NCI-H1930 (cell line): Measurements from ENCODE around the gene SFT2D1.
A peak's percentile ranks its signal among the peaks of the same experiment; 100 is the strongest.
"Not testable (repeated sequence)": the region's sequence is repeated elsewhere in the genome, so short reads cannot be mapped to it uniquely, and the experiment has no call there.

Experiments used
- DNase-seq, 2 experiments: peaks; one replicate each; lab custom pipeline; 2025; lab: John Stamatoyannopoulos, UW

Gene SFT2D1

DNA sequence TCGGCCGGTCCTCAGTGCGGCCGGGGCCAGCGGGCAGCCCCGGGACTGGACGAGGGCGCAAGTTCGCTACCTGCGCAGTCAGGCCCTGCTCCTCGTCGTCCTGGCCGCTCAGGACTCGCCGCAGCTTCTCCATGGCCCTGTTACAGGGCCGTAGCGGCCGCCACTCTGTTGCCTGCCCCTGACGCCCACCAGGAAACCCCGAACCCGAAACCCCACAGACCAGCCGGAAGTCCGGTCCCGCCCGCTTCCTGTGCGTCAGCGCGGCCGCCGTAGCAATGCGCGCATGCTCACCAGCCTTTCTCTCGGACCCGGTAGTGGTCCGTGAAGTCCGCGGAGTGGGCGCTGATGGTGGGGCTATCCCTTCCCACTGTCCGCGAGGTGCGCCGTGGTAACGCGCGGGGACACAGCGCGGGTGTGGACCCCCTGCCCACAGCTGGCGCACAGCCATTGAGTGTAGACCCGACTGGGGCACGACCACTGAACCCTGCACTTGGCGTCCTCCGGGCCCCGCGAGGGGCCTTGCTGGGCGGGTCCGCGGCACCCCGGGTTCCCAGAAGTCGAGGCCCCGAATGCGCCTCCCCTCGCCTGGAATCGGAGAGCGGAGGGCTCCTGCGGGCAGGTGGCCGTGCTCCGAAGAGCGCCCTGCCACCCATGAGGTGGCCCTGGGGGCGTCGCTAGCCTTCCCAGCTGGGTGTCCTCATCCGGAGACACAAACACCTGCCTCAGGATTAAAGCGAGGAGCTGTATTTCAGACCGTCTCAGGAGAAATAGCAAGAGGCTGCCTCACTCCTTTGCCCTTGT is at the start of gene SFT2D1:
SFT2D1 (minus strand) TSS at position 197 of the 801 bp plus-strand sequence; CDS start at position 133, 64 bp downstream.
- peak; percentile 54 to 63 for DNase-seq

DNA sequence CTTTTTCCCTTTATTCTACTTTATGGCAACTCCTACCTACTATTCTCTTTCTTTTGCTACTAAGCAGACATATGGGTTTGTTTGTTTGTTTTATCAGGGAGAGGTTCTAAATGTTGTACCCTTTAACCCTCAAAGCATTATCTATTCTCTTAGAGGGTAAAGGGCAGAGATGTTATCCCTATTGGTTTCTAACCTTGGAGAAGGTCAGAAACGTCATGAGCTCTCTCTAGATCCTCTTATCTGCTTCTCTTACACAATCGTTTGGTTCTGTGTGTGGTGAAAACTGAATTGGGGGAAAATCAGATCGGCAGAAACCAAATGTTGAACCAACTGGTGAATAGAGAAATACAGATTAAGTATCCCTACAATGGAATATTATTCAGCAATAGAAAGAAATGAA is 46.8 kb upstream of the SFT2D1 start:
- DNase-seq: no peak

DNA sequence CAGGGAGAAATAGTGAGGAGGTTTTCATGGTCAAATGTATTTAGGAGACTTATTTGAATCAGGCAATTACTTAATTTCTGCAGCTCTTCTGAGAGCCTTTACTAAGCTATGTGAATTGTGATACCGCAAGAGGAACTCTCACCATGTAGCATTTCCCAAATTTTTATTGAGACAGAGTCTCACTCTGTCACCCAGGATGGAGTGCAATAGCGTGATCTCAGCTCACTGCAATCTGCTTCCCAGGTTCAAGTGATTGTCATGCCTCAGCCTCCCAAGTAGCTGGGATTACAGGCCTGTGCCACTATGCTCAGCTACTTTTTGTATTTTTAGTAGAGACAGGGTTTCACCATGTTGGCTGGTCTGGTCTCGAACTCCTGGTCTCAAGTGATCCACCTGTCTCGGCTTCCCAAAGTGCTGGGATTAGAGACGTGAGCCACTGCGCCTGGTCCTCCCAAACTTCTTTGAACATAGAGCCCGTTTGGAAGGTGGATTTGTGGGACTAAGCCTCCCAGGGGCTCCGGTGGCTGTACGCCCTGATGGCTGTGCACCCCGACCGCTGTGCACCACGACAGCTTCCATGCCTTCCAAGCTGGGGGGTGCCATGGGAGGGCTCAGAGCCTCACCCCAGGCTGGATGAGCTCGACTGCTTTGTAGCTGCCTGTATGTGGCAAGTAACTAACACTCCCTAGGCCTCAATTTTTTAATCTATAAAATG is 46.1 kb upstream of the SFT2D1 start:
- DNase-seq: no peak

DNA sequence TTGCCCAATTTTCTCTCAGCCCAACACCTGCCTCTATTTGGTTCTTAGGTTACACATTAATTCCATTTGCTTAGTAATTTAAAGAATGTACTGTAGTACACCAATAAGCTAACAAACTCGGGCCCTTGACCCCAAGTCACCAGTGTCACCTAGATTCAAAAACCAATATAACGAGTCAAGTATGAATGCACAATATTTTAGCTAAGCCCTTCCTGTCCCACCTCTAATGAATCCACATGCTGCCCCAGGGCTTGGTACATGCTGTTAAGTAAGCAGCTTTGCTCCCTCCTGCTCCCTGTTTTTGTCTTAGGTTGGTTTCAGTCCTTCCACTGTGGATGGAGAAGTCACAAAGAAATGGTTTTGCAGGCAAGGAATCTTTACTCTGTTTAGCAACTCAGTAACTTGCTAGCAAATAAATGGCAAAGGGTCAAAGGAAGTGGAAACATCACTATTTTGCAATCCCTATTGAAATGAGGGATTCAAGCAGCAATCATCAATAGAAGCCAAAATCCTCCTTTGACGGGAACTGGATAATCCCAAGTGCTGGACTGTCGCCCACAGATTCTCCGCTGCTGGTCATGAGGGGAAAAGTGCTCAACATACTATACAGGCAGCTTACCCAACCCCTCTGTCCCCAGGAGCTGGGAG is 45.4 kb upstream of the SFT2D1 start:
- no peak for DNase-seq

DNA sequence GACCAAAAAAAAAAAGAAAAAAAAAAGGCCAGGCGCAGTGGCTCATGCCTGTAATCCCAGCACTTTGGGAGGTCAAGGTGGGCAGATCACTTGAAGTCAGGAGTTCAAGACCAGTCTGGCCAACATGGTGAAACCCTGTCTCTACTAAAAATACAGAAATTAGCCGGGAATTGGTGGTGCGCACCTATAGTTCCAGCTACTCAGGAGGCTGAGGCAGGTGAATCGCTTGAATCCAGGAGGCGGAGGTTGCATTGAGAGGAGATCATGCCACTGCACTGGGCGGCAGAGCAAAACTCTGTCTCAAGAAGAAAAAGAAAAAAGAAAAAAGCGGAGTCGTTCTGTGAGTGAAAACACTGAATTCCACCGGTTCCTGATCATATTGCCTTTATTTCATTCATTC is 44.8 kb upstream of the SFT2D1 start:
- DNase-seq: not testable (repeated sequence)

DNA sequence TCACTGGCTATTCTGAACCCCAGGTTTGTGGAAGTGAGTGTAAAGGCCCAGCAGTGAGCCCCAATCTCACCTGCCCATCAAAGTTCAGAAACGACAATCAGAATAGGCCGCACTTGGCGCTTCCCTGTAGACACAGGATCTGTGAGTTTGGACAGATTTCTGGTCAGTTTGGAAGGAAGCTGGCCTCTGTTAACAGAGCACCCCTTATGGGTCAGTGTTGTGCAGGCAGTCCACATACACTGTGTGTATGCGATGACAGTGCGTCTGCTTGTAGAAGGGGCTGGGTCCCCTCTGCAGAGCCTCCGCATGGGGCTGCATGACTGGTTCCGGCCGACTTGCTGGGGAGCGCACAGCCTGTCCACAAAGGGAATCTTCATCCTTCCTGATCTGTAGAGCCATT is 43.8 kb upstream of the SFT2D1 start:
- DNase-seq: no peak

DNA sequence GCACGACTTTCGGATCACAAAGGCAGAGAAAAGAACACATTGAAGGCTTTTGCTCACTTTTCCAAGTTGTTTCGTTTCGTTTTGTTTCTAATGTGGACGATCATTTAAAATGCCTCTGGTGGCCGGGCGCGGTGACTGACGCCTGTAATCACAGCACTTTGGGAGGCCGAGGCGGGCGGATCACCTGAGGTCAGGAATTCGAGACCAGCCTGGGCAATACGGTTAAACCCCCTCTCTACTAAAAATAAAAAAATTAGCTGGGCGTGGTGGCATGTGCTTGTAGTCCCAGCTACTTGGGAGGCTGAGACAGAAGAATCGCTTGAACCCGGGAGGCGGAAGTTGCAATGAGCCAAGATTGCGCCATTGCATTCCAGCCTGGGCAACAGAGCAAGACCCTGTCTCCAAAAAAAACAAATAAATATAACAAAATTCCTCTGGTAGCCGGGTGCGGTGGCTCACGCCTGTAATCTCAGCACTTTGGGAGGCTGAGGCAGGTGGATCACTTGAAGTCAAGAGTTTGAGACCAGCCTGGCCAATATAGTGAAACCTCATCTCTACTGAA is 41.5 kb upstream of the SFT2D1 start:
- DNase-seq: not testable (repeated sequence)

DNA sequence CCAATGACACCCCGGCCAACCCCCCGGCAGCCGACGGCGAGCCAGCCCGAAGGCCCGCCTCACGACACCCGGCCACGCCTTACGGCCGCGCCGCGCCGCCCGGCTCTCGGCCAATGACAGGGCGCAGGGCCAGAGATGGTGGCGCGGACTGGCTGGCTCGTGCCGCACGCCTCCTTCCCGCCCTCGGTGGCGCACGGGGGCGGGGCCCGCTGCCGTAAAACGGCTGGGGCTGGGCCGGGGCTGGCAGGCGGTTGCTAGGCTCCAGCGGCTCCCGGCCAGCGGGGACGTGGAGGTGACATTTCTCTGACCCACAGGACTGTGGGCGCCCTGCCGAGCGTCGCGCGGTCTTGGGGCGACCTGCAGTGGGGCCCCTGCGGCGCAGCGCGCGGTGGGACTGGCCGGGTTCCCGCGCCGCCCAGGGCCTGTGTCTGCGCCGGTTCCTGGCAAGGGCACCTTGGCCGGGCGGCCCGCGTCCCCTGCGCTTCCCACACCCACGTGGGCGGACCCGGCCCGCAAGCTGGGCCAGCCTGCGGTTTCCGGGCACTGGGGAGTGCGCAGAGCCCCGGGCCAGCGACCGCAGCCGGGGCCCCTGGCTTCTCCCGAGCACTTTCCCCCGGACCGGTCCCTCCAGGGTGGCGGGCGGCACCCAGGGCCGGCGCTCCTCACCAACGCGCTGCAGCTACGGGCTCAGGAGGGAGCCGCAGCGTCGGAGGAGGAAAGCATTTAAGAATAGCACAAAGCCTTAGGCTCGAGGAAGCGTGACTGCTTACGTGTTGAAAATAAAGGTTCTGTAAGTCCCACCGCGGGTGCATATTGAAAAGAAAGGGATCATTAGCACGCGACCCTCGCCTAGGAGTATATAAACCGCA is 40.8 kb upstream of the SFT2D1 start, which contains the start of gene MPC1:
MPC1 (minus strand) TSS at position 8 of the 869 bp plus-strand sequence. CDS start 64 bp downstream, outside the sequence.
- DNase-seq: peak; percentile 80 to 90

DNA sequence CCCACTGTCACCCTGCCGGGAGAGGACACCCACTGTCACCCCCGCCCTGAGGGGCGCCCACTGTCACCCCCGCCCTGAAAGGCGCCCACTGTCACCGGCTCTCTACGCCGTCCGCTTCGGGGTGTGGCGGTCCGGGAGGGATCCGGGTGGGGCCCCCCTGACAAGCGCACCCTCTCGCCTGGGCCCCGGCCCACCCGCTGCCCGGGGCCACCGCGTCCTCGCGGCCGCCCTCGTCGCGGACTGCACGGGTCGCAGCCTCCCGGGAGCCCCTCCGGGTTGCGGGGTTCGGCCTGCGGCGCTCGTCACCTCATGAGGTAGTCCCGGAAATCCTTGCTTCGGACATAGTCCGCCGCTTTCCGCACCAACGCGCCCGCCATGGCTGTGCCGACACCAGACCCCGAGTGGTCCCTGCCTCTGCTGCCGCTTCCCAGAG is 40.2 kb upstream of the SFT2D1 start:
- no peak for DNase-seq

DNA sequence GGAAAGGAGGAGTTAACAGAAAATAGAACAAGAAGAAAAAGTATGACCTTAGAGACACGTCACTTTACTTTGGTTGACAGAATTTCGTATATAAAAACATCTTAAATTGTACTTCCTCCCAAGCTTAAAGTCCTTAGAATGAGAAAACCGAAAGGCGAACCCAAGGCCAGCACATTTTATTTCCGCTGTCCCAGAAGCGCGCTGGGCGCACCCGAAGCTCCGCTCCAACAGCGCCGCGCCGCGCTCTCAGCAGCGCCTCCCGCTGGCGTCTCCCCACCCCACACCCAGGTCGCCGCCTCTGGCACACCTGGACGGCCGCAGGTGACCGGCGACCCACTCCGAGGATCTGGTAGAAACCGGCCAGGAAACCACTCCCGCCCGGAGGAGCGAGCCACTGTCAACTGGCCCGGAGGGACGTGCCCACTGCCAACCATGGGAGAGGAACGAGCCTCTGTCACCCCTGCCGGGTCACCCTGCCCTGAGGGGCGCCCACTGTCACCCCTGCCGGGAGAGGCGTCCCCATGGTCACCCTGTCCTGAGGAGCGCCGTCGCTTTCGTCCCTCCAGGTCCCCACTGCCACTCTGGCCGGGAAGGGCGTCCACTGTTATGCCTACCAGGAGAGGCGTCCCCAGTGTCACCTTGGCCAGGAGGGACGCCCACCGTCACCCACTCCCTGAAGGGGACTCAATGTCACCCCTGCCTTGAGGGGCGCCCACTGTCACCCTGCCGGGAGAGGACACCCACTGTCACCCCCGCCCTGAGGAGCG is 39.6 kb upstream of the SFT2D1 start:
- peak; percentile 9 to 50 for DNase-seq

DNA sequence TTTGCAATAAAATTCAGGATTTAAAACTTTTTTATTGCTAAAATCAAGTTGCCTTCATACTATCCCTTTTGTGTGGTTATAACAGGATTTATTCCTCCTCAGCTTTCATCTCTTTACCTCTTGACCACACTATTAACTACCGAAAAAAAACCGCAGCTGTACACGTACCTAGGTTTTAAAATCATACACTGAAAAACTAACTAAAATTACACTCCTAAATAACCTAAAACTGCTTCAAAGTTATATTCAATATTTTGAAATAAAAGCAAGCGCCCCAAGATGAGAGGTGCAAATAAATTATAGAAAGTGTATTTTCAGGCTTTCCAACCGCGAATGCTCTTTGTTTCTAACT is 39.0 kb upstream of the SFT2D1 start:
- DNase-seq: no peak

DNA sequence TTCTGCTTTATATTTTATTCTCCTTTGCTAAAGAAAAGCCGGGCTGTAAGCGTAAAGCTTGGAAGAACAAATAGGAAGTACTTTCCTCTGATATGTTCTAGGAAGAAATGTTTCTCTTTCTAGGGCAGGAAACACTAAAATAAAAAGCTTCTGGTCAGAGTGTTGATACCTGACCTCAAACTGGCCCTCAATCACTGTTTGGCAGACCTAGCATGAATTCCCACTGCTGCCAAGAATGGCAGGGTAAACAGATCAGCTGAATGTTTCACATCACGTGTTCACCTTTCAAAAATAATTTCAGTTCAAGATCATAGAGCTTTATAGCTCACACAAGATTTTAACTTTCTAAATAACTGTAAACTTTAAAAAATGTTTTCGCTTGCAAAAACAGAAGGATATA is 37.5 kb upstream of the SFT2D1 start:
- DNase-seq: no peak

DNA sequence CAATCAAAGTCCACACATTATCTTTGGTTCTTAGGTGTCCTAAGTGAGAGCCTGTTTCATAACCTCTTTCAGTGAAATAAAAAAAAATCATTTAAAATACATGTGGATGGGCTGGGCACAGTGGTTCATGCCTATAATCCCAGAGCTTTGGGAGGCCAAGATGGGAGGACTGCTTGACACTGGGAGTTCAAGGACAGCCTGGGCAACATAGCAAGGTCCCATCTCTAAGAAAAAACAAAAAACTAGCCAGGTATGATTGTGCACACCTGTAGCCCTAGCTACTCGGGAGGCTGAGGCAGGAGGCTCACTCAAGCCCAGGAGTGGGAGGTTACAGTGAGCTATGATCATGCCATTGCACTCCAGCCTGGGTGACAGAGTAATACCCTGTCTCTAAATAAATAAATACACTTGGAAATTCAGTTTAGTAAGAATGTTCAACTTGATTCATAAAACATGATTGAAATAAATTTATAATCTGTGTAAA is 36.8 kb upstream of the SFT2D1 start:
- no peak for DNase-seq

DNA sequence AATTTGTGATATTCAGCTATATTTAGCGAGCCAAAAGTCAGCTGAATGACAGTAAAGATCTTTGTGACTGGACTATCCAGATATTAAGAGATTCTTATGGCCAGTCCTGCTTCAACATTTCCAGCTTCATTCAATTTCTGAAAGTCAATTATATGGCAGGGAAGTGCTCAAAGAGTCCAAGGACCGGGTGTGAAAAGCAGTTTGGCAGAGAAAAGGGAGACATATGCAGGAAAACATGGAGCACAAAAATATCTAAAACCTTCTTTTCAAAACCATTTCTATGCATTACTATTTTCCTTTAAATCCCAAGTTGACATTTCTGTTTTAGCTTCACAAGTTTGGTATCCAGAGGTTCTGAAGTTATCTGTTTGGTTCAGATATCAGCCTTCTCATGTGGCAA is 35.4 kb upstream of the SFT2D1 start:
- no peak for DNase-seq

DNA sequence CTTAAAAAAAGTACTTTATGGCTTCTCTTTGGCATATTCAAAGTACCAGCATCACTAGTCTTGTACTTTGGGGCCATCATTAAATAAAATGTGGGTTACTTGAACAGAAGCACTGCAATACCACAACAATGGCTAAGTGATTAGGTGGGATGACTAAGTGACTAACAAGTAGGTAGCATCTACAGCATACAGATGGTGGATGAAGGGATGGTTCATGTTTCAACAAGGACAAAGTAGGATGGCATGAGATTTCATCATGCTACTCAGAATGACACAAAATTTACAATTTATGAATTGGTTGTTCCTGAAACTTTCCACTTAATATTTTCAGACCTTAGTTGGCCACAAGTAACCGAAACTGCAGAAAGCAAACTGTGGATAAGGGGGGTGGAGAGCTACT is 32.7 kb upstream of the SFT2D1 start:
- no peak for DNase-seq

DNA sequence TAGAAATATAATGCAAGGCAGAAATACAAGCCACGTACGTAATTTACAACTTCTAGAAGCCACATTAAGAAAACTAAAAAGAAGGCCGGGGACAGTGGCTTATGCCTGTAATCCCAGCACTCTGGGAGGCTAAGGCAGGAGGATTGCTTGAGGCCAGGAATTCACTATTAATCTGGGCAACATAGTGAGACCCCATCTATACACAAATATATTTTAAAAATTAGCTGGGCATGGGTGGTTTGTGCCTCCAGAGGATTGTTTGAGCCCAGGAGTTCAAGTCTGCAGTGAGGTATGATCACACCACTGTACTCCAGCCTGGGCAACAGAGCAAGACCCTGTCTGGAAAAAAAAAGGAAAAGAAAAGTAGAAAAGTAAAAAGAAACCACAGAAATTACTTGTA is 28.1 kb upstream of the SFT2D1 start:
- no peak for DNase-seq

DNA sequence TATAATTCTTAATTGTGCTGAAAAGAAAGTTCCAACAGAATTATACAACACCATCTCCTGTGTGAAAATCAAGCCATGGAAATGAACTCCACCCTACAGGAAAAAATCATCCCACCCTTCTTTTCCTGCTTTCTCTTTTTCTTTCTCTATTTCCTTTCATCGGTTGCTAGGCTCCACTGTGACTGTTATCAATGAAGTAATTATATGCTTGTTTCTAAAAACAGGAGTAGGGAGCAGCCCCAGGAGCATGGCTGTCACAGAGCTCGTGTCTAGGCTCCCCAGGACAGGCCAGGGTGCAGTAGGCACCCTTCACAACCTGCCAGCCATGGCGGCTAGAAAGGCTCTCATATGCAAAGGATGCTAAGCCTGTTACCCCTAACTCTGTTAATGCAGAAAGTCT is 27.4 kb upstream of the SFT2D1 start:
- DNase-seq: no peak

DNA sequence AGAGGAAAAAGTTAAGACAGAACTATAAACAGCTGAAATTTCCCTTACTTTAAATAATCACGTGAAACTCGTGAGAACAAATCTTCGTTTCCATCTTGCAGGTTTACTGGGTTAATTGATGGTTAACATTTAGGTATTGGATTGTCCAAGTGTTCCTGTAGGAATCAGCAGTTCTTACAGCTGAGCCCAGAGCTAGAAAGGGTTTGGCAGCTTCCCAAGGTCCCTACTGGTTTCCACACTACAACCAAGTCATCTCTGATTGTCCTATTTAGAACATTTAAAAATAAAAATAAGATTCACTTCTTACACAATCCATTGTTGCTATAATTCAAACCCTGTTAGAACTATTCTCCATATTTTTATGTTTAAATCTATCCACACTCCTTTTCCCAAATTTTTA is 24.6 kb upstream of the SFT2D1 start:
- DNase-seq: no peak

DNA sequence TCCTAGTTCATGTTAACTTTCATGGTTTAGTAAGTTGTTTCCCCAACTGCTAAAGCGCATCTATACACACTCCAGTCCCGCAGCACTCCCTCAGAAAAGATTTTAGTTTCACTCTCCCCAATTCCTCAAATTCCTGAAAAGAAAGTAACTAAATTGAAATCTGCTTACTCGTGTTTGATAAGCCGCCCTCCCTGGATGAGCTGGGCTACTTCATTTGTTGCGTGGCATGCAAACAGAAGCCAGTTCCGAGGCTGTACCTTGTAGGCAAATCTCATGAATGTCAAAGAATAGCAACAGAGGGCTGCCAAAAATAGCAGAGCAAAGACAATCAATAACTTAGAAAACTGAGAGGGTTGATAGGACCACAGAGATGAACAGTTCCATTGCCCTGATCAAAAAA is 23.5 kb upstream of the SFT2D1 start:
- no peak for DNase-seq

DNA sequence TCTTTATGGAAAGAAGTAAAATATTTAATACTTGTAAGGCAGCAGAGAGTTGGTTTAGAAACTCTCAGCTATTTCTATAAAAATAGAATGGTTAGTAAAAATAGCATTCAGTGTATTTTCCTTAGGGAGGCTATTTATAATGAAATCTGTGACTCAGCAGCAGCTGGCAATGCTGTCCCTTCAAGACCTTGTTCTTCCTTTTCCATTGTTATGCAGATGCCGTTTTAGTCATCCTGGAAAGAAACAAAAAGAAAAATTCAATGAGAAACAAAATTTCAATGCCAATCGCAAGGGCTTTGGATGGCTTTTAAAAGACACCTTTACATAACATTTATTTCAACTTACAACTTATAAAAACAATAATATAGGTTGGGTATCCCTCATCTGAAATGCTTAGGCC is 22.9 kb upstream of the SFT2D1 start:
- DNase-seq: no peak

DNA sequence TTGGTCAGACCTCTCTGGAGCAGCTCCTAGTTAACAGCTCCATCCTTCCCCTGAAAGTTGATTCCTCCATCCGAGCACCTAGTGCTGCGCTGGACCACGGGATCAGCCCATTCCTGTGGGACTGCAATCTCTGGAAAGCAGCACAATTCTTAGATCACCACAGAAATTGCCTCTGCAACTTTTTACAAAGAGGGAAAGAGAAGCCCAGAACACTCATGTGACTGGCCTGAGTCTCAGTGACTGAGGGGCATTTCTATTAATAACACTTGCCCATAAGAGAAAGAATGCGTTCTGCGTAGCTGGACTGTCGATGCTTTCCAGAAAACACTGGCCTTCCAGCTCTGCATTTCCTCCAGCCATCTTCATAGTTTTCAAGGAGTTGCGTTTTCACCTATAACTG is 22.1 kb upstream of the SFT2D1 start:
- DNase-seq: no peak
